G401.6 (cell line): Measurements from ENCODE around the gene POLR2E.

ENCODE experiments used
- FAIRE-seq: peaks from 2 replicates; lab custom pipeline; 2012; peaks lifted over from hg19 to GRCh38; lab: Jason Lieb, UNC

Gene POLR2E

DNA sequence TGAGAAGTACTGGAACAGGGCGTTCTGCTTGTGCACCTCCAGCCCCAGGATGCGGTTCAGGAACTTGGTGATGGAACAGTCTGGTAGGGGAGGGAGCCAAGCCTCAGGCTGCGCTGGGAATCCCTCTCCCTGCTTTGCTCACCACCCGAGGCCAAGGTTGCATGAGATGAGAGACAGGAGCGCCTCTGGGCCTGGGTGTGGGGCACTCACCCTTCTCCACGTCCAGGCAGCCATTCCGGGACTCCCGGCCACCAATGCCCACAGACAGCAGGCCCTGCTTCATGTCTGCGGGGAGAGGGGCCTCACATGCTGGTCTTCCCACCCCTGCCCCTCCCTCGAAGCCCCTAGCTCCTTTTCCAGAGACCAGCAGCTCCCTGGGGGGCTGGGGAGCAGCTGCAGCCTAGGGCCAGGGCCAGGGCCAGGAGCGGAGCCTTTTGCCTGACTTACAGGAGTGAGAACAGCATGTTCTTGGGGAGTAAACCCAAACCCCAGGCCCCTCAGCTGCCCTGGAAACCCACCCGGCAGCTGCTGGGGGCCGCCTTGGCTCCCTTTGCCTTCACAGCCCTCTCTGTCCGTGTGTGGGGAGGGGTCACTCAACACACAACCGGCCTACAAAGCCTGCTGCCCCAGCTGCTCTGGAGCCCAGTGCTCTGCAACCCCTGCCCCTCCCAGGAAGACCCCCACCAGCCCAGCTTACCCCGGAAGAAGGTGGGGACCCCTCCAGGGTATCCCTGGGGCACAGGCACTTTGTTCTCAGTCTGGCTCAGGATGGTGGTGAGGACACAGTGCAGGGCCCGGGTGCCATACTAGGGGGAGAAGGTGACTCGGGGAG, 15.8 kb upstream of the POLR2E start:
- peak; percentile 49 for FAIRE-seq

DNA sequence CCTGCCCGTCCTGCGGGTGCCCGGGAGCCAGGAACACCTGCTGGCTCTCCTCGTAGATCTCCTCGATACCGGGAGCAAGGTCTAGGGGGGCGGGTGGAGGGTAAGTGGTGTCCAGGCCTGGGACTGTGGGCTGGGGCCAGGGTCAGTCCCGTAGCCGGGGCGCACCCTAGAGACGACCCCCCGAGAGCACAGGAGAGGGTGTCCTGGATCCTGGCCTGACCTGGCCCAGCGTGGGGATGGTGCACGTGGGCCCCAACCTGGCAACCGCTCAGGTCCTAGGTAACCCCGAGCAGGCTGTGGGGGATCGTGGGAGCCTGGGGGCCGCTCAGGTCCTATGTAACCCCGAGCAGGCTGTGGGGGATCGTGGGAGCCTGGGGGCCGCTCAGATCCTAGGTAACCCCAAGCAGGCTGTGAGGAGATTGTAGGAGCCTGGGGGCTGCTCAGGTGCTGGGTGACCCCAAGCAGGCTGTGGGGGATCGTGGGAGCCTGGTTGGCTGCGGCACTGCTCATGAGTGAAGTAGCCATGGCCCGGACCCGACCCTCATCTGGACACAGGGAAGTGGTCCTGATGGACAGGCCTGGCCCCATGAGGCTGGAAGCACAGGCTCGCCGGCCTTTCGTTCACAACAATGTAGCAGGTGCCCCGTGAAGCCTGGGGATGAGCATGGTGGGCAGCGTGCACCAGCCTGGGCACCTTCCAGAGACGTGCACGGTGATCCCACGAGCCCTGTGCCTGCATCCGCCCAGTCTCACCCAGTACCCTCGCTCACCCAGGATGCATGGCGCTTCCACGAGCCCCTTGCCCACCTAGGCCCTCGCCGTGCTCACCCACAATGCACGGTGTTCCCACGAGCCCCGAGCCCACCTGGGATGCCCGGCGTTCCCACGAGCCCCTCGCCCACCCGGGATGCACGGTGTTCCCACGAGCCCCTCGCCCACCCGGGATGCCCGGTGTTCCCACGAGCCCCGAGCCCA, 14.8 kb upstream of the POLR2E start:
- no peak for FAIRE-seq

DNA sequence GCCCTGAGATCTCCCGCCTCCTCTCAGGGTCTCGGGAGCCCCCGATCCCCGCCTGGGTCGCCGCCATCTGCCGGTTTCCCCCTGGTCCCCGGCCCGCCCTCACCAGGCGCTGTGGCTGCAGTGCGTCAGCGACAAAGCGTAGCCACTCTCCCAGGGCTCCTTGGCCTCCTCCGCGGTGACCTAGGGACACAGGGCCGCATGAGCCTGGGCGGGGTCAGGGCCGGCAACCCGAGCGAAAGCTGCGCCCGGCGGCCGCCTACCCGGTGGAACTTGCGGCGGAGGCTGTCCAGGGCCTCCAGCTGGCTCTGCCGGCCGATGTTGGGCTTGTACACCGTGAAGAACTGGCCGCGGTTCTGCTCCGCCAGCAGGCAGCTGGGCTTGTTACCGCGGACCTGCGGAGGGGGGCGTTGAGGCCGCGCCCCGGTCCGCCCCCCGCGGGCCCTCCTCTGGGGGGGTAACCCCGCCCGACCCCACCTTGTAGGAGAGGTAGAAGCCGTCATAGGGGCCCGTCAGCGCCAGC, 13.9 kb upstream of the POLR2E start:
- no peak for FAIRE-seq

DNA sequence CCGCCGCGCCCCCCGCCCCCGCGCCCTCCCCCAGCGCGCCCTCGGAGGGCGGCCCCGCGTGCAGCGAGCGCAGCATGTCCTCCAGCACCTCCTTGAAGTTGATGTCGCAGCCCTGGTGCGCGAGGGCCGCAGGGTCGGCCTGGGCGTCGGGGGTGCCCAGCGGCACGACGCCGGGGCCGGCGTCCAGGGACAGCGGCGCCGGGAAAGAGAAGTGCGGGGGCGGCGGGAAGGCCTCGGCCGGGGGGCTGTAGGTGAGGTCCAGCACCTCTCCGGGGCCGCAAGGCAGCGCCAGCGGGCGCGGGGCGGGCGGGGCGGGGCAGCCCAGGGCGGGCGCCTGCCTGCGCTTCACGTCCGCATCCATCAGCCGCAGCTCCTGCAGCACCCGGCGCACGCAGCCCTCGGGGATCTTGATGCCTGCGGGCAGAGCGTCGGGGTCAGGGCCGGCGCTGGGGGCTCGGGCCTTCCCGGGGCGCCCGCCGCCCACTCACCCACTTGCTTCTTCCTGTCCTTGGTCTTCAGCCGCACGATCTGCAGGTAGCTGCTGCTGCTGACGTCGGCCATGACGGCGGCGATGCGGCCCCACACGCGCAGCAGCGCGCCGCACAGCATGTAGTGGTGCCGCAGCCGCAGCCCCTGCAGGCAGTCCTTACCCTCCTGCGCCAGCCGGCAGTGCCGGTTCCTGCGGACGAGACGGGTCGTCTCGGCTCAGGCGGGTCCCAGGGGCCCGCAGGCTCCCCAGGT, 13.3 kb upstream of the POLR2E start:
- no peak for FAIRE-seq

DNA sequence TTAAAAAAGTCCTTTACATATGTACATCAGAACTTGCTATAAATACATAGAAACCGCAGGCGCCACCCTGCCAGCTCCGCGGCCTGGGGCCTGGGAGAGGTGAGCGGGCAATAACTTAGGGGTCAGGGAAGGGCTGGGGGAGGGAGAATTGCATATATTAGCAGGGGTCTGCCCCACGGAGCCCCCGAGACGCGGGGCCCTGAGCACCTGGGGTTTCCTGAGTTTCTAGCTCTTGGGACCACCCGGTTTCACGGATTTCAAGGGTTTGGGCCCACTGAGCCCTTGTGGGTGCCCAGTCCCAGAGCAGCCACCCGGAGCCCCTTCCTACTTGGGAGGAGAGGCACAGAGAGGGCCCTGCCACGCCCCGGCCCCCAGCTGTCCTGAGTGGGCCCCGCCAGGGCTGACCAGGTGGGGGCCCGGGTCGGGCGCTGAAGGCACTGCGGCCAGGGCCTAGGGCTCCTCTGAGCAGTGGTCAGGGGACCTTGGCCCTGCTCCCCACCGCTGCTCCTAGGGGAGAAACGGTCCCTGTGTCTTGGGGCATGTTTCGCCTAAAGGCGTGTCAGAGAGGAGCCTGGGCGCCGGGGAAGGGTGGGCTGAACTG, 12.6 kb upstream of the POLR2E start:
- no peak for FAIRE-seq

DNA sequence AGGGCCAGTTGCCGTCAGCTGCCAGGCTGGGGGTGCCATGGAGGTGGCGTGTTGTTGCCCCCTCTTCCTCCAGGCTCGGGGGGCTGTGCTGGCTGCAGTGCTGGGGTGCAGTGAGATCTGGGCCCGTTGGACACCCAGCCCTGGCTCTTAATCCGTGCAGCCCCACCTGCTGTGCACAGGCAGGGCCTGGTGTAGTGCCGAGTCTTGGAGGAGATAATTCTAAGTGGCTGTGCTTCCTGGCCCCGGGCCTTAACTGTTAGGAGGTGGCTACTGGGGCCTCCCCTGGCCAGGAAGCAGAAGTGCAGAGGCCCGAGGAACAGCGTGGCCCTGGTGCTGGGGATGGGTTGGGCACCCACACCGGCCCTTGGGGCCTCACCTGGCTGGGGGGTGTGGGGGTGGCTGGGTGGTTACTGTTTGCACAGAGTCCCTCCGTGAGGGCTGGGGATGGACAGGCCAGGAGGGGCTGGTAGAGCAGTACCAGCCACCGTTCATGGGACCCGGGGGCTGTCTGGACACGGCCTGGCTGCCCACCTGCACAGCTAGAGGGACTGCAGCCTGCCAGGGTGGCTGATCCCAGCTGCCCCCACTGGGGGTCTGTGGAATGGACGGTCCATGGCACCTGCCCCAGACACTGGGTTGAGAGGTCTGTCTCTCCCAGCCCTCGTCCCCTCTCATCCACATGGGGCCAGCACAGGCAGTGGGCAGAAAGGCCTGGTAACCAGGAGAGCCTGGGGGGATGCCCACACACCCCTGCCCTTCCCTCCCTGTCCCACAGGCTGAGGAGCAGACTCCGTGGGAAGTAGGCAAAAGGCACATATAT, 11.9 kb upstream of the POLR2E start:
- FAIRE-seq: no peak

DNA sequence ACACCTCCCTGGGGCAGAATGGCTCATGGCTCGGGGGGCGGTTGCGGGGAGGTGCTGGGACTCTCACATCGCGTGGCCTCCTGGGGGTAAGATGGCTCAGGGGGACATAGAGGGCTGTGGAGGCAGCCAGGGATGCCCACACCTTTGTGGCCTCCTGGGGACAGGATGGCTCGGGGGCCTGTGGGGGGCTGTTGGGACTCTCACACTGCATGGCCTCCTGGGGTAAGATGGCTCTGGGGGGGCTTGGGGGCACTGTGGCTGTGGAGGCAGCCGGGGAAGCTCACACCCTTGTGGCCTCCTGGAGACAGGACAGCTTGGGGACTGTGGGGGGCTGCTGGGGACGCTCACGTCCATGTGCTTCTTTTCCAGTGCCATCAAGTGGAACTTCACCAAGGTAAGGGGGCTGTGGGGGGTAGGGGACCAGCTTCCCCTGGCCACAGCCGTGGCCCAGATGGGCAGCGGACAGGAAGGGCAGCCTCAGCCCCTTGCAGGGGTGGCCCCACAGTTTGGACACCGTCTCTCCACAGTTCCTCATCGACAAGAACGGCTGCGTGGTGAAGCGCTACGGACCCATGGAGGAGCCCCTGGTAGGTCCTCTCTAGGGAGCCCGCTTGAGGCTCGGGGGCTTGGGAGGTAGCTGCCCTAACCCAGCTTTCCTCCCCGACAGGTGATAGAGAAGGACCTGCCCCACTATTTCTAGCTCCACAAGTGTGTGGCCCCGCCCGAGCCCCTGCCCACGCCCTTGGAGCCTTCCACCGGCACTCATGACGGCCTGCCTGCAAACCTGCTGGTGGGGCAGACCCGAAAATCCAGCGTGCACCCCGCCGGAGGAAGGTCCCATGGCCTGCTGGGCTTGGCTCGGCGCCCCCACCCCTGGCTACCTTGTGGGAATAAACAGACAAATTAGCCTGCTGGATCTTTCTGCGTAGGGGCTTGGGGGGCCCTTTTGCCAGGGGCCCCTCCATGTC, 11.0 kb upstream of the POLR2E start:
- FAIRE-seq: no peak

DNA sequence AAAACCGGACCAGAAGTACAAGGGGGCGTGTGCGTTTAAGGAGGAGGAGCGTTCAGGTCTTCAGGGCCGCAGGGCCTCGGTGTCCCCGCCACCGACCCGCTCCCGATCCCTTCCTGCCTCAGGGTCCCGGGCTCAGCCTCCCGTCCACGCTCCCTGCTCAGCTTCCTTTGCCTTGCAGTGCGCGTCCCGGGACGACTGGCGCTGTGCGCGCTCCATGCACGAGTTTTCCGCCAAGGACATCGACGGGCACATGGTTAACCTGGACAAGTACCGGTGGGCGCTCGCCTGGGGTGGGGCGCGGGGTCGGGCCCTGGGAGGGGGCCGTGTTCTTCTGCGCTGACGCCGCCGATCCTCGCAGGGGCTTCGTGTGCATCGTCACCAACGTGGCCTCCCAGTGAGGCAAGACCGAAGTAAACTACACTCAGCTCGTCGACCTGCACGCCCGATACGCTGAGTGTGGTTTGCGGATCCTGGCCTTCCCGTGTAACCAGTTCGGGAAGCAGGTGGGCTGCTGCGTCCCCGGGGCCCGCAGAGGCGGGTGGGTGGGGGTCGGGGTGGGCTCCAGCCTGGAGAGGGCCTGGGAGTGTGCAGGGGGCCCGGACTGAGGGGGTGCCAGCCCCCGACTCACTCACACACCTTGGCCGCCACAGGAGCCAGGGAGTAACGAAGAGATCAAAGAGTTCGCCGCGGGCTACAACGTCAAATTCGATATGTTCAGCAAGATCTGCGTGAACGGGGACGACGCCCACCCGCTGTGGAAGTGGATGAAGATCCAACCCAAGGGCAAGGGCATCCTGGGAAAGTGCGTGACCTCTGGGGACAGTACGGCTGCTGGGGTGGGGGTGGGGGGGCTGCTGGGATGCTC, 10.1 kb upstream of the POLR2E start:
- FAIRE-seq: no peak

DNA sequence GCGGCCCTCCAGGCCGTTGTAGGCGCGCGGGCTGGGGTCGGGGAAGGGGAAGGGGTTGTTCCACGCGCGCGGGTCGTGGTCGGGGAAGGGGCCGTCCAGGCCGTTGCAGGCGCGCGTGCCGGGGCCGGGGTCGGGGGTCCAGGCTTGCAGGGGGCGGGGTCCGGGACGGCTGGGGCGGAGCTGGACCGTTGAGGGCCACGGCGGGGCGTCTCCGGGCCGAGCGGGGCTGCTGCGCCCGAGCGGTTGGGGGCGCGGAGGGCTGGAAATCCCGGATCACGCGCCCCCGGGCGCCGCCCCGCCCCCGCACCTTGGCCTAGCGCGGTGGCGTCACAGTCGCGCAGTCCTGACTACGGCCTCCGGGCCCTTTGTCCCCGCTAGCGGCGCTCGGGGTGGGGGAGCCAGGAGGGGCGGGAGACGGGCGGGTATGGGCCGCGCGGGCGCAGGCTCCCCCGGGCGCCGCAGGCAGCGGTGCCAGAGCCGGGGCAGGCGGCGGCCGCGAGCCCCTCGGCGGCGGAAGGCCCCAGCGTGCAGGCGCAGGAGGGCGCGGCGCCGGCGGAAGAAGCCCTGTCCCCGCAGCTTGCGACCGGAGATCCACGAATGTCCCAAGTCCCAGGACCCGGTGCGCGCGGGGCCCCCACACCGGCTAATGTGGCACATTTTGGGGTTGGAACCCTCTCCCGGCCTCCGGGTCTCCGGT, 9.3 kb upstream of the POLR2E start:
- FAIRE-seq: no peak

DNA sequence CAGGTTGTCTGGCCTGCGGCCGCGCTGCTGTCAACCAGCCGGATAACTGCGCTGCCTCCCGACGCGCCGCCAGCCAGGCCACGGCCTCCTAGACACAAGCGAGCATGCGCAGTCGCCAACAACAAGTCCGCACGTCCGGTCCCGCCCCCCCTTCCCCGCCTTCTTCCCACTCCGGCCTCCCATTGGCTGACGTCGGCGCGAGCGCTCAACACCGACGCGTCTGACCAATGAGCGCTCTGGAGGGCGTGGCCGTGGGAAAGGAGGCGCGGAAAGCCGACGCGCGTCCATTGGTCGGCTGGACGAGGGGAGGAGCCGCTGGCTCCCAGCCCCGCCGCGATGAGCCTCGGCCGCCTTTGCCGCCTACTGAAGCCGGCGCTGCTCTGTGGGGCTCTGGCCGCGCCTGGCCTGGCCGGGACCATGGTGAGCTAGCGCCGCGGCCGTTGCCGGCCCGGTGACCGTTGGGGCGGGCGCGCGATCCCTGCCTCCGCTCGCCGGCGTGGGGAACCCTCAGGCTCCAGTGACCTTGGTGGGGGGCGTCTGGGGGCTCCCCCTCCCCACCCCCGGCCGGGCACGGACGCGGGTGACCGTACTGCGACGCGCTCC, 8.6 kb upstream of the POLR2E start, which contains the start of gene GPX4:
Gene GPX4 (plus strand): TSS at position 287 of the 603 bp plus-strand sequence. CDS start 50 bp downstream, at position 337.
- FAIRE-seq: peak; percentile 98

DNA sequence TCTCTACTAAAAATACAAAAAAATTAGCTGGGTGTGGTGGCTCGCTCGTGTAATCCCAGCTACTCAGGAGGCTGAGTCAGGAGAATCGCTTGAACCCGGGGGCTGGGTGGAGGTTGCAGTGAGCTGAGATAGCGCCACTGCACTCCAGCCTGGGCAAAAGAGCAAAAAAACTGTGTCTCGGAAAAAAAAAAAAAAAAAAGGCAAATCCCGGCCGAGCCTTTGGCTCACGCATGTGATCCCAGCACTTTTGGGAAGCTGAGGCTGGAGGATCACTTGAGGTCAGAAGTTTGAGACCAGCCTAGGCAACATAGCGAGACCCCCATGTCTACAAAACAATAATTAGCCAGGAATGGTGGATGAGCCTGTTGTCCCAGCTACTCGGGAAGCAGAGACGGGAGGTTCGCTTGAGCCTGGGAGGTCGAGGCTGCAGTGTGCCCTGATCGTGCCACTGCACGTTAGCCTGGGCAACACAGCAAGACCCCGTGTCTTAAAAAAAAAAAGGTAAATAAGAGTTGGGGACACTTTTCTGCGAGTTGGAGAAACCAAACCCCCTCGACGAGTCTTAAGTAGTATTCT, 8.0 kb upstream of the POLR2E start:
- FAIRE-seq: no peak

DNA sequence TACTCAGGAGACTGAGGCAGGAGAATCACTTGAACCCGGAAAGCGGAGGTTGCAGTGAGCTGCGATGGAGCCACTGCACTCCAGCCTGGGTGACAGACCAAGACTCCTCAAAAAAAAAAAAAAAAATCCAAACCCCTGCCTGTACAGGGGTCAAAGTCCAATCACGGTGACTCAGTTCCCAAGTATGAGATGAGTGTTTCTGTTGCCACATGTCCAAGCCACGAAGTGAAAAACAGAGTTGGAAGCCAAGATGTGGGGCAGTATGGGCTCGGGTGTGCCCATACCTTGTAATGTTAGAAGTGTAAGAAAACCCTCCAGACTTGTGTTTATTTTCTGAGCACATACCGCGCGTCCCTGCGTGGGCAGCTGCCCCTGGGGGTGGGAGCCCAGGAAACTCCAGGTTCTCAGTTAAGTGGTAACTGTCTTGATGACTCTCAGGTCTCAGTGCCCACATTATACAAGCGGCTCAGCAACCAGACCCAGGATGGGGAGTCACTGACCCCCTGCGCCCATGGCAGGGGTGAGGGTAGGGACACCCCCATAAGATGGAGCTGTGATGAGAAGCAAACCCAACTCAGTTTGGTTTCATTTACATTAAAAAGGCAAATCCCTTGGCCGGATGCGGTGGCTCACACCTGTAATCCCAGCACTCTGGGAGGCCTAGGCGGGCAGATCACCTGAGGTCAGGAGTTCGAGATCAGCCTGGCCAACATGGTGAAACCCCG, 7.4 kb upstream of the POLR2E start:
- FAIRE-seq: peak; percentile 31

DNA sequence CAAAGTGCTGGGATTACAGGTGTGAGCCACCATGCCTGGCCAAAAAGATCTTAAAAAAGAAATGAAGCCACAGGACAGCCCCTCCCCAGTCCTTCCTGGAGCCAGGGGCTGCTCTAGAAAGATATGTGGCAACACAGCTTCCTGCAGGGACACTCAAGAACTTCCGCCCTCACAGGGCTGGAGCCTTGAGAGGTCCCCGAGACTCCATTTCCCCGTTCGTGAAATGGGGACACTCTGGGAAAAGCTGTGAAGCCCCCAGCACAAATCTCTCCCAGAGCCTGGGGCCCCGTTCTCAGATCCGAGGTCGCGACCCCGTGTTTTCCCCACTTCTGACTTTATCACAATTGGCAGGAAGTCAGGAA, 6.1 kb upstream of the POLR2E start:
- FAIRE-seq: no peak

DNA sequence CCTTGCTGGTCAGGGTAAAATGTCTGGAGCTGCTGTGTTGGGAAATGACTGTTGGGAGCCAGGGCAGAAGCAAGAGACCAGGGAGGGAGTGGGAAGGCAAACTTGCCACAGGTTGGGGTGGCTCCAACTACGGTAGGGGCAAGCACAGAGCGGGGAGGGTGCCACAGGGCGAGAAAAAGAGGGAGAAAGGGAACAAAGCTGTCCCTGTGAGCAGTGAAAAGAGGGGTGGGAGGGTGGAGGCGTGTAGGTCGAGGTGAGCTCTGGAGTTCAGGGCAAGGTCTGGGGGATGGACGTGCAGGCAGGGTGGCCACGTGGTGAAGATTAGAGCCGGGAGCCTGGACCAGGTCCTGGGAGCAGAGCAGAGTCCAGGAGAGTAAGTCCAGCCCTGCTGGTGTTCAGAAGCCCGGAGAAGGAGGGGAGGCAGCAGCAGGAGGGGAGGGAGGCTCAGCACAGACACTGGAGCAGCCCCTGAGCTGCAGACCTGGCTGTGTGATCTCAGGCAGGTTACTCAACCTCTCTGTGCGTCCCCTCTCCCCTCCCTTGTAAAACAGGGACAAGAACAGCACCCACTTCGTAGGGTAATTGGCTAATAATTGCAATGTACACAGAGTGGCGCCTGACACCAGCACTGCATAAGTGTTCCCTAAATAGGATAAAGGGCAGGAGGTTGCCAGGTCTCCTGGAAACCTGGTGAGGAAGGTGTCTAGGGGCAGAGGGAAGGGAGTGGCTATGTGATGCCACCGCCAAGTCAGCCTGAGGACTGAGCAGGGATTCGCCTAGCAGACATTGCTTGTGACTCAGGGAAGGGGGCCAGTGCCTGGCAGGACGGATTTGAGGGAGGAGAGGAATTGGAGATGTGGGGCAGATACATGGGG, 3.2 kb upstream of the POLR2E start:
- FAIRE-seq: no peak

DNA sequence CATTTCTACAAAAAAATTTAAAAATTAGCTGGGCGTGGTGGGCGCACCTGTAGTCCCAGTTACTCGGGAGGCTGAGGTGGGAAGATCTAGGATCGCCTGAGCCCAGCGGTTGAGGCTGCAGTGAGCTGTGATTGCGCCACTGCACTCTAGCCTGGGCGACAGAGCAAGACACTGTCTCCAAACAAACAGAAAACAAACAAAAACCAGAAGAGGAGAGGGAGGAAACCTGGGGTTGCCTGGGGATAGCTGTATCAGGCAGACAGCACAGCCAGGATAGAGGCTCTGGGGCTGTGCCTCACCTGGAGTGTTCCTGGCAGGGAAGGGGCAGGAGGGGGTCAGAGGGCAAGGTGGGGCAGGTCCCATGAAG, 2.6 kb upstream of the POLR2E start:
- FAIRE-seq: no peak

DNA sequence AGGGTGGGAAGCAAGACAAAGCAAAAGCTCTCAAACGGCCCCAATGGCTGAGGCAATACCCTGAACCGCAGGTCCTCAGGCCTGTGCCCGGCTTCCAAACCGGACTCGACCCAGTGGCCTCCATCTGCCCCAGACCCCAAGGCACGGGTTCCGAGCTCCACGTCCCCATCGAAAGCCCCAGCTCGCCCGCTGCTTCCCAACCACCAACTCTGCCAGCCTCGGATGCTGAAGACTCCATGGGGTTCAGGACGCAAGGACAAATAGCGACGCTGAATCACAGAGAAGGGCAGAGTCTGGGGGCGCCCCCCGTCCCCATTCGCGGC, 559 bp downstream of the POLR2E start:
- FAIRE-seq: no peak
